OCI-LY7 (cell line): Measurements from ENCODE around the gene P3H3. TPM values are rescaled to one million over a fixed set of nuclear protein-coding genes. Genes with fewer than 3 reads are reported as not detected.
"Not testable (repeated sequence)": the region's sequence is repeated elsewhere in the genome, so short reads cannot be mapped to it uniquely, and the experiment has no call there.

Source experiments
- BruUV-seq: library from RNA; stranded (reverse); fragments of 400-500 nt; replicated peaks from 2 replicates; lab custom pipeline; 2021; lab: Mats Ljungman, UMichigan
- CTCF ChIA-PET: fragments of 300-600 bp; sonication (Branson Sonifier 250); formaldehyde crosslinking; loops from one replicate; lab custom pipeline; 2022; ENCODE audit warnings: antibody characterized with exemption; ENCODE audit not compliant: unreplicated experiment; lab: Charles Lee
- POLR2A ChIA-PET: fragments of 300-600 bp; sonication (Branson Sonifier 250); formaldehyde crosslinking; loops from one replicate; lab custom pipeline; 2022; ENCODE audit warnings: antibody characterized with exemption; lab: Charles Lee
- DNase-seq: peaks from one replicate; pipeline ENCODE4 v3.0.0-alpha.2; 2015; ENCODE audit warnings: low spot score
- H2AFZ ChIP-seq: fragments of 200-600 bp; sonication (generic), shearing (Covaris generic); 2 replicates; pipeline ENCODE4 v1.6.1; 2014; ENCODE audit warnings: mild to moderate bottlenecking, antibody characterized with exemption, low read length, moderate library complexity
- H3K27ac ChIP-seq: fragments of 200-600 bp; sonication (generic); 2 replicates; pipeline ENCODE4 v1.5.1; 2014; ENCODE audit warnings: mixed run types, low read depth, mild to moderate bottlenecking, moderate library complexity, low read length, inconsistent platforms; ENCODE audit not compliant: poor library complexity, severe bottlenecking
- H3K36me3 ChIP-seq: fragments of 200-600 bp; sonication (generic); 2 replicates; pipeline ENCODE4 v1.6.1; 2014; ENCODE audit warnings: mild to moderate bottlenecking, antibody characterized with exemption, low read length, moderate library complexity, mixed read lengths; ENCODE audit not compliant: insufficient read depth
- H3K4me1 ChIP-seq: fragments of 200-600 bp; sonication (generic); 2 replicates; pipeline ENCODE4 v1.5.1; 2014; ENCODE audit warnings: mild to moderate bottlenecking, low read length; ENCODE audit not compliant: insufficient read depth, poor library complexity, severe bottlenecking
- H3K4me2 ChIP-seq: fragments of 200-600 bp; sonication (generic); 2 replicates; pipeline ENCODE4 v1.6.1; 2014; ENCODE audit warnings: mild to moderate bottlenecking, low read length
- H3K4me3 ChIP-seq: fragments of 200-600 bp; sonication (generic); 2 replicates; pipeline ENCODE4 v1.5.1; 2014; ENCODE audit warnings: mild to moderate bottlenecking, low read depth, low read length; ENCODE audit not compliant: poor library complexity, severe bottlenecking
- H3K79me2 ChIP-seq: fragments of 200-600 bp; sonication (generic); 2 replicates; pipeline ENCODE4 v1.6.1; 2016; ENCODE audit warnings: low read depth, mild to moderate bottlenecking, low read length, moderate library complexity, mixed read lengths; ENCODE audit not compliant: insufficient read depth
- H3K9me2 ChIP-seq: fragments of 200-600 bp; sonication (generic); 2 replicates; pipeline ENCODE4 v1.6.1; 2016; ENCODE audit warnings: mild to moderate bottlenecking, low read length, mixed read lengths; ENCODE audit not compliant: insufficient read depth
- H3K9me3 ChIP-seq: fragments of 200-600 bp; sonication (generic); 2 replicates; pipeline ENCODE4 v1.6.1; 2014; ENCODE audit warnings: mild to moderate bottlenecking, mixed run types, low read length, mixed read lengths
- H4K20me1 ChIP-seq: fragments of 200-600 bp; sonication (generic); 2 replicates; pipeline ENCODE4 v1.6.1; 2014; ENCODE audit warnings: mild to moderate bottlenecking, antibody characterized with exemption, low read length, moderate library complexity, mixed read lengths; ENCODE audit not compliant: insufficient read depth
- CTCF ChIP-seq: fragments of 200-600 bp; sonication (generic); conservative IDR thresholded peaks from 2 replicates; pipeline ENCODE4 v1.5.1; 2014; ENCODE audit warnings: mild to moderate bottlenecking, antibody characterized with exemption, low read length, moderate library complexity, mixed read lengths
- EZH2phosphoT487 ChIP-seq: fragments of 200-600 bp; sonication (generic); IDR thresholded peaks from 2 replicates; pipeline ENCODE4 v1.6.1; 2018; ENCODE audit warnings: low read depth, borderline replicate concordance, mild to moderate bottlenecking, mixed run types, antibody characterized with exemption, low read length, moderate library complexity, mixed read lengths
- intact Hi-C: fragments of 100-400 bp; cut with micrococcal nuclease; formaldehyde crosslinking; loops from one replicate; pipeline ENCODE4 v1.10.0; 2022; ENCODE audit not compliant: unreplicated experiment
- total RNA-seq, 2 experiments: library from RNA; depleted of rRNA in 1 of 2; stranded (reverse); fragments of >200 nt in 1 of 2; shearing (Covaris generic) in 1 of 2; gene quantifications; 2 replicates each; pipeline ENCODE4 v1.2.3, GENCODE V29; 2014 to 2022

Gene P3H3
- total RNA-seq, 2 experiments from 2014 or later: 0.93 to 1.0 TPM

- Histone ChIP-seq H3K27ac (peak within 1 kb of the TSS; percentile 68), H3K9me2 (no peaks in the 10 kb centered on the region), H3K36me3 (peaks cover 46% of the 10 kb centered on the region), H4K20me1 (0 out of 2 replicates have a peak, but pooled peaks cover 10% of the 10 kb centered on the region), H3K79me2 (peaks cover 17% of the 10 kb centered on the region; the same call in 1 of the 2 replicates), H3K4me2 (peak within 1 kb of the TSS; percentile 99), H3K4me1 (peaks cover 47% of the 10 kb centered on the region), H3K9me3 (no peaks in the 10 kb centered on the region), H2AFZ (peak within 1 kb of the TSS; percentile 78), H3K4me3 (peak within 1 kb of the TSS; percentile 77)
- ChIA-PET POLR2A (interaction anchor here (0.7 to 2.6 kb wide), 15 partner anchors 9 to 149 kb away, joined by 3 to 19 read pairs (median 3); partner anchors contain the start of genes C12orf57, CDCA3, LPCAT3 and RNU7-1), CTCF (interaction anchor here (0.6 to 2.8 kb wide), 9 partner anchors 9 to 64 kb away, joined by 3 to 17 read pairs (median 4); partner anchors contain the start of genes CDCA3 and USP5)
- intact Hi-C loops: loop anchor here (1.0 to 5.0 kb wide), 8 partner anchors 18 to 319 kb away; partner anchors contain the start of genes C1RL, ENO2, LPCAT3 and USP5
- no peak for TF ChIP-seq CTCF
- no peak for TF ChIP-seq EZH2phosphoT487
- no TSS peak for BruUV-seq
- peak; percentile 100 for DNase-seq
Measured at GRCh38 chr12:6873094-6874014, 45.1 kb downstream of the P3H3 start, which contains the start of gene SPSB2. SPSB2 (minus strand) TSS chr12:6873303; CDS start chr12:6872901, 402 bp downstream.

GRCh38 chr12:6874015-6874368 lies 45.8 kb downstream of the P3H3 start:
- peaks cover 11% of the 10 kb centered on the region; the same call in 1 of the 2 replicates for H3K79me2 ChIP-seq
- H3K9me3 ChIP-seq, BruUV-seq, DNase-seq, CTCF ChIA-PET, H4K20me1 ChIP-seq, H3K9me2 ChIP-seq: not testable (repeated sequence)
- POLR2A ChIA-PET: interaction anchor here (0.7 to 2.5 kb wide), 4 partner anchors 18 to 61 kb away, joined by 3 to 17 read pairs (median 3); no protein-coding TSS in a partner anchor
- peaks cover 41% of the 10 kb centered on the region for H3K4me1 ChIP-seq
- peak overlapping the region; percentile 77 for H3K4me3 ChIP-seq
- peaks cover 40% of the 10 kb centered on the region for H3K36me3 ChIP-seq
- peak overlapping the region; percentile 78 for H2AFZ ChIP-seq
- H3K27ac ChIP-seq: peak overlapping the region; percentile 68
- peak overlapping the region; percentile 88 for H3K4me2 ChIP-seq
- intact Hi-C loops: loop anchor here (5.0 kb wide), 3 partner anchors 88 to 318 kb away; partner anchors contain the start of gene C1RL

- H2AFZ ChIP-seq, BruUV-seq, H3K9me3 ChIP-seq, CTCF ChIA-PET, H3K4me2 ChIP-seq, H3K4me1 ChIP-seq, H4K20me1 ChIP-seq, intact Hi-C loops, H3K79me2 ChIP-seq, H3K4me3 ChIP-seq, DNase-seq, H3K27ac ChIP-seq, H3K9me2 ChIP-seq: not testable (repeated sequence)
- POLR2A ChIA-PET: interaction anchor here (0.6 kb wide), 1 partner anchor 14 kb away, joined by 5 read pairs; no protein-coding TSS in a partner anchor
- H3K36me3 ChIP-seq: peaks cover 20% of the 10 kb centered on the region; the same call in 1 of the 2 replicates
Measured at GRCh38 chr12:6879824-6880223, 51.6 kb downstream of the P3H3 start.
